Measurements from ENCODE around the gene RAD51B.

Gene RAD51B

DNA sequence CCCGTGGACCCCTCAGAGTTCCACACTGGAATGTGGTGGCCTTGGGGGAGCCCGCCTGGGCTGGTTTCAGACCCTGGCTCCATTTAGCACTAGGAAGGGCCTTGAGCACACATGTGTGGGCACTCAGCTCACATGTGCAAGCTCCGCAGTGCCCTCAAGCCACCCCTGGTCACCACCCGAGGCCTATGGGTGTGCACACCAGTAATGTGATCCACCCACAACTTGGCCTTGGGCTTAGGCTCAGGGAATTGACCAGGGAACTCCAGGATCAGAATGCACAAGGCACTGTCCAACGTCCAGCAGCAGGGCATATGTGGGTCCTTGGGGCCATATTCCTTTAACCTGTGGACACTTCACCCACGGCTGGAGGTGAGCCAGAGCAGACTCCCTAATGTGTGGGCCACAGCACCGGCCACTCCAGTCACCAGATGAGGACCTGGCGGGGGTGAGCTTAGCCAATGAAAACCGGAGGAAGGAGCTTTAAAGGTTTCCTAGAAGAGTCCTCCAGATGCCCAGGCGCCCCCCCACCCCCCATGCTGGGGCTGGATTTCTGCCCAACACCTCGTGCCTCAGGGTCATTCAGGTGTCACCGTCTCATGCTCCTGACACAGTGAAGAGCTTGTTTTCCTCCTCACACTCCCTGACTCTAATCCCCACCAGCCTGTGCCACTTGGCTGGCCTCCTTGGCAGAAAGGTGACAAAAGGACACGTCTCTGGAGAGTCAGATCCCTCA is 764.1 kb downstream of the RAD51B start:
- TF ChIP-seq, protein P1, sequence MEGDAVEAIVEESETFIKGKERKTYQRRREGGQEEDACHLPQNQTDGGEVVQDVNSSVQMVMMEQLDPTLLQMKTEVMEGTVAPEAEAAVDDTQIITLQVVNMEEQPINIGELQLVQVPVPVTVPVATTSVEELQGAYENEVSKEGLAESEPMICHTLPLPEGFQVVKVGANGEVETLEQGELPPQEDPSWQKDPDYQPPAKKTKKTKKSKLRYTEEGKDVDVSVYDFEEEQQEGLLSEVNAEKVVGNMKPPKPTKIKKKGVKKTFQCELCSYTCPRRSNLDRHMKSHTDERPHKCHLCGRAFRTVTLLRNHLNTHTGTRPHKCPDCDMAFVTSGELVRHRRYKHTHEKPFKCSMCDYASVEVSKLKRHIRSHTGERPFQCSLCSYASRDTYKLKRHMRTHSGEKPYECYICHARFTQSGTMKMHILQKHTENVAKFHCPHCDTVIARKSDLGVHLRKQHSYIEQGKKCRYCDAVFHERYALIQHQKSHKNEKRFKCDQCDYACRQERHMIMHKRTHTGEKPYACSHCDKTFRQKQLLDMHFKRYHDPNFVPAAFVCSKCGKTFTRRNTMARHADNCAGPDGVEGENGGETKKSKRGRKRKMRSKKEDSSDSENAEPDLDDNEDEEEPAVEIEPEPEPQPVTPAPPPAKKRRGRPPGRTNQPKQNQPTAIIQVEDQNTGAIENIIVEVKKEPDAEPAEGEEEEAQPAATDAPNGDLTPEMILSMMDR (IDR thresholded peaks at IDR 0.05; ENCODE audit: extremely low read depth, missing control alignments): no peak
- no peak for DNase-seq (ENCODE audit: low spot score)

DNA sequence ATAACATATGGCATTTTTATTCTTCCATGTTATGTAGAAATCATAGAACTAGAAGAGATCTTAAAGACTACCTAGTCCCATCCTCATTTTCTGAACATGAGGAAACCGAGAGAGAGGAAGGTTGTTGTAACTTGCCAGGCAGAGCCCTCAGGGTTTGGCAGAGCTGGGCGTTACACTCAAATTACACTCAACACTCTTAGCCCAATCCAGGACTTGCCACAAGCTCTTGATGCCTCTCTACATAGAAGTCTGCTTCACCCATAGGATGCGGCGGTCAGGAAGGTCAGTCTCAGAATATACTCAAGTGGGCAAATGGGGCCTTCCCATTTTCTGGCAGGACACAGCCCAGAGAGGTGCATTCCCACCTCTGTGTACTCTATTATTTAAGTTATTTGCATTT is 765.2 kb downstream of the RAD51B start:
- no peak for DNase-seq (ENCODE audit: low spot score)

DNA sequence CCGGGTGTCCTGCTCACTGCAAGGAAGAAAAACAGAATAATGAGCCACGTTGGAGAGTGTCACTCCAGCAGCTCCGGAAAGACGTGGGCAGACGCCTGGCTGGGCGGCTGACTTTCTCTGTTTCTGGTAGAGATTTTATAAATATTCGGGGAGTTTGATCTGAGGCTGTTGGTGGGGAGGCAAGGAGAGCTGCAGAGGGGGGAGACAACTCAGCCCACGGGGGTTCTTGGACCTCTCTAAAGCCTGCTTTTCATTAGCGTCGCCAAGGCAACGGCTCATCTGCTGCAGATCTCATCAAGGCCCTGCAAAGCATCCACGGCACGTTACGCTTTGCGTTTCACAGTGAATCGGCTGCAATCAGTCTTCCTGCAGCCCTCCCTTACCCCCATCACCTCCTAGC is 766.1 kb downstream of the RAD51B start:
- TF ChIP-seq, protein P1 (IDR thresholded peaks at IDR 0.05; ENCODE audit: extremely low read depth, missing control alignments): no peak

More for the DNA sequence above, 765.2 kb downstream of the RAD51B start:
- TF ChIP-seq, protein P1 (IDR thresholded peaks at IDR 0.05; ENCODE audit: extremely low read depth, missing control alignments): no peak

DNA sequence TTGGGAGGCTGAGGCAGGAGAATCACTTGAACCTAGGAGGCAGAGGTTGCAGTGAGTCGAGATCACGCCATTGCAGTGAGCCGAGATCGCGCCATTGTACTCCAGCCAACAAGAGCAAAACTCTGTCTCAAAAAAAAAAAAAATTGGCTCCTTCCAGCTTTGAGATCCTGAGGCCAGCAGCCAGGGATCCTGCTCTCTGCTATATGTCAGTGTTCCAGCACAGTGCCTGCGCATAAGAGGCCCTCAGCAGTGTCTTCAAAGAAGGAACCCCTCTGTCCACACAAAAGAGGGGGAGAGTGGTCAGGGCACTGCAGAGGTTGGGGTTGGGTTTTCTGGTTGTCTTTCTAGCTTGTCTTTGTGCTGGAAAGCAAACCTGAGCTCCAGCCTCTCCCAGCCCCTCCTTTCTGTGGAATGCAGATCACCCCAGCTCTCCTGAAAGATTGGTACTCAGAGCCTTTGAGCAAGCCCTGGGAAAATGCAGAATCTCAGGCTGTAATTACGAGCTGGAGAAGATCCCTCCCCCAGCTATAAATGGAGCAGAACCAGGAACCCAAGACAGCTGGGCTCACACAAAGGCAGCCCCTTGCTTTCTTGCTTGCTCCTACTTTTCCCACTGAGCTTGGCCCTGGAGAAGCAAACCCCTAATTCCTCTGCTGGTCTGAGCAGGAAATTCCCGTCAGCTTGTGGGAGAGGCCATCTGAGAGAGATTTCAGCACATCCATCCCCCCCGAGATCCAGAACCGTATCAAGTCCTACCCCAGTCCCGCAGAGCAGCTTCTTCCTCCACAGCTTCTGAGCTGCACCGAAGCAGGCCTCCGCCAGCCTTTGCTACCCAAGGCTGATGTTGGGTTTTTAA is 767.5 kb downstream of the RAD51B start:
- no peak for DNase-seq (ENCODE audit: low spot score)
- TF ChIP-seq, protein P1 (IDR thresholded peaks at IDR 0.05; ENCODE audit: extremely low read depth, missing control alignments): no peak

More for the DNA sequence above, 766.1 kb downstream of the RAD51B start:
- DNase-seq (ENCODE audit: low spot score): no peak

DNA sequence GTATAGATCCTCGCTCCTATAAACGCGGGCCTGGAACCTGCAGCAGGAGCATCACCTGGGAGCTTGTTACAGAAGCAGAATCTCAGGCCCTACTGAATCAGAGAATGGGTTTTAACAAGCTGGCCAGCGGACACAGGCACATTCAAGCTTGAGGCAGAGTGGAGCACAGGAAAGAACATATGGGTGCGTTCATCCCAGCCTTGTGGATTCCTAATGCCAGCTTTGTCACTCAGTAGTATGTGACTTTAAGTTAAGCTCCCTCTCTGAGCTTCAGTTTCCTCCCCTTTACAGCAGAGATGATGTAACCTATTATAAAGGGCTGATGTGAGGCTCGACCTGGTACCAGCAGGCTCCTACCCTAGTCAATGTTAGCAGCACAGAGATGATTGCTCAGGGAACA is 768.4 kb downstream of the RAD51B start:
- DNase-seq (ENCODE audit: low spot score): no peak

DNA sequence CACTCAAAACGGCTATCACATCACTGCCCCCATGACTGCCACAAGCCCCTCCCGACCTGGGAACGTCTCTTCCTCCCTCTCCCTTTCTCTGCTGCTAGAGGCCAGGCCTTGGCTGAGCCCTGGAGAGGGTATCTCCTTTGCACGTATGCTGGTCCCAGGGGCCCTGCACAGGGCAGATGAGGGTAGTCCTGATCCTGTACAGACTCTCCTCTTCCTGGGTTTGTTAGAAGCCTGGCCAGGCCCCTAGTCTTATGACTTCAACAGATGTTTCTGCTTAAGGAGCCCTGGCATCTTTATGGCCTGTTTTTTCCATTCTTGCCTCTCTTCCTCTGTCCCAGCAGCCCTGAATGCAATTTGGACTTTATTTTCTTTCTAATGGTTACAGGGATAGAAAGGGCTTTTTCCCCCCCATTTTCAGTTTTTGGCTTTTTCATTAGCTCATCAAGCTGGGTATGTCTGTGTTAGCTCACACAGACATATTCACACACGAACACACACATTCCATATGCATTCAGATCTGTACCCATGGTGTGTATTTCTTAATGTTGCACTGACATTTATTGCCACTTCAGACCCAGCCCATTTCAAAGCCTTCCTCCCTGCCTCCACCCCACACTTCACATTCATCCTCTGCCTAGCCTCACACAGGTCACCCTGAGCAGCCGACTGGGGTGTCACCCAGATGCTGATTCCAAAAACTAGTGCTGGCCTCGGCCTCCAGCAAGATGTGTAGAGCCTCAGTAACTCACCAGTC is 770.0 kb downstream of the RAD51B start:
- no peak for DNase-seq (ENCODE audit: low spot score)
- TF ChIP-seq, protein P1 (IDR thresholded peaks at IDR 0.05; ENCODE audit: extremely low read depth, missing control alignments): no peak

More for the DNA sequence above, 768.4 kb downstream of the RAD51B start:
- TF ChIP-seq, protein P1 (IDR thresholded peaks at IDR 0.05; ENCODE audit: extremely low read depth, missing control alignments): no peak

All from GM20000 (cell line).